Measurements from ENCODE around the gene PCDH9.

GRCh38 chr13:67080351-67080750, 149.8 kb downstream of the PCDH9 start:
- TF ChIP-seq ATF2 (IDR thresholded peaks at IDR 0.05; ENCODE audit: low read length) (no peak), MYC (IDR thresholded peaks at IDR 0.05; ENCODE audit: insufficient read depth, insufficient read length, insufficient replicate concordance, low read length, severe bottlenecking) (no peak), CTCF (IDR thresholded peaks at IDR 0.05 in 2 of 3, conservative IDR thresholded peaks at IDR 0.05 in 1 of 3; ENCODE audit: control insufficient read depth in 2 of 3, extremely low read depth in 1 of 3, insufficient read depth in 1 of 3, low read depth in 3 of 3, low read length in 3 of 3) (no peak), POLR2AphosphoS5 (IDR thresholded peaks at IDR 0.05; ENCODE audit: low read length) (no peak), RFX5 (IDR thresholded peaks at IDR 0.05; ENCODE audit: low read depth, low read length) (no peak), E2F4 (IDR thresholded peaks at IDR 0.05; ENCODE audit: low read depth, low read length) (no peak), EZH2 (IDR thresholded peaks at IDR 0.05; ENCODE audit: borderline replicate concordance, control insufficient read depth, low read depth, low read length) (no peak), NFYB (IDR thresholded peaks at IDR 0.05; ENCODE audit: insufficient read depth, low read depth, low read length) (no peak)
